A549 (cell line): ENCODE results near the gene ANG. TPM values are rescaled to one million over a fixed set of nuclear protein-coding genes. Genes with fewer than 3 reads are reported as not detected.

Experiments used
- ATAC-seq, 2 experiments: fragments of 200-7000 bp in 1 of 2; fragments of >200 bp in 1 of 2; cut with Nextera tagmentation in 1 of 2; cut with Tn5 transposase in 1 of 2; 3 replicates each; pipeline versions ENCODE4 v1.8.0 to v1.9.1; 2018 to 2020; ENCODE audit warnings: mild to moderate bottlenecking in 1 of 2, moderate library complexity in 1 of 2
- CTCF ChIA-PET: fragments of 300-600 bp; sonication (Branson Sonifier 250); formaldehyde crosslinking; extraction: SDS; loops from one replicate; lab custom pipeline; 2021; ENCODE audit warnings: antibody characterized with exemption, inconsistent platforms; lab: Yijun Ruan, JAX
- POLR2A ChIA-PET: fragments of 350-600 bp; formaldehyde crosslinking; extraction: SDS; loops from one replicate; lab custom pipeline; 2021; ENCODE audit warnings: antibody characterized with exemption, inconsistent platforms; lab: Yijun Ruan, JAX
- DNase-seq, 2 experiments: peaks; one replicate each; pipeline versions ENCODE4 v3.0.0 to v3.0.0-alpha.2; 2011 to 2016; ENCODE audit warnings: low read depth in 1 of 2, low spot score in 1 of 2
- FAIRE-seq: peaks from 2 replicates; lab custom pipeline; 2011; peaks lifted over from hg19 to GRCh38; lab: Jason Lieb, UNC
- H3K27ac ChIP-seq, 2 experiments: fragments of >200 bp; sonication (Bioruptor Twin); formaldehyde crosslinking; 3 replicates each; pipeline ENCODE4 v1.5.1; 2016 to 2017
- H3K4me1 ChIP-seq: fragments of >200 bp; sonication (Bioruptor Twin); formaldehyde crosslinking; 3 replicates; pipeline ENCODE4 v1.6.1; 2016
- H3K4me2 ChIP-seq: fragments of >200 bp; sonication (Bioruptor Twin); formaldehyde crosslinking; 3 replicates; pipeline ENCODE4 v1.6.1; 2016
- H3K4me3 ChIP-seq: fragments of >200 bp; sonication (Bioruptor Twin); formaldehyde crosslinking; 3 replicates; pipeline ENCODE4 v1.5.1; 2016
- H3K9me3 ChIP-seq: fragments of >200 bp; sonication (Bioruptor Twin); formaldehyde crosslinking; 3 replicates; pipeline ENCODE4 v1.6.1; 2016
- ATOH8 ChIP-seq: fragments of 250-450 bp; sonication (Bioruptor Pico); IDR thresholded peaks from 2 replicates; pipeline ENCODE4 v1.5.0; 2020; ENCODE audit warnings: low read depth, mild to moderate bottlenecking, moderate library complexity
- CHD2 ChIP-seq: fragments of 150-350 bp; IDR thresholded peaks from 2 replicates; pipeline ENCODE4 v1.6.1; 2014; ENCODE audit warnings: low read length; ENCODE audit not compliant: partially characterized antibody
- CHD4 ChIP-seq: fragments of 200-600 bp; sonication (generic); IDR thresholded peaks from 2 replicates; pipeline ENCODE4 v1.6.1; 2016; ENCODE audit warnings: antibody characterized with exemption, mild to moderate bottlenecking, borderline replicate concordance
- FOSB ChIP-seq: fragments of 250-450 bp; sonication (Bioruptor Pico); IDR thresholded peaks from 2 replicates; pipeline ENCODE4 v1.5.0; 2020; ENCODE audit warnings: mild to moderate bottlenecking, moderate library complexity
- FOSL2 ChIP-seq, 2 experiments: fragments of 450-650 bp in 1 of 2; fragments of >200 bp in 1 of 2; sonication (Bioruptor Twin) in 1 of 2; formaldehyde crosslinking; IDR thresholded peaks; 2 replicates each; pipeline versions ENCODE4 v1.5.0 to v1.6.1; 2016 to 2020; ENCODE audit warnings: mild to moderate bottlenecking in 1 of 2, moderate library complexity in 1 of 2
- HDAC2 ChIP-seq: fragments of 200-600 bp; sonication (generic); IDR thresholded peaks from 2 replicates; pipeline ENCODE4 v1.6.1; 2016
- HES2 ChIP-seq: fragments of >200 bp; sonication (Bioruptor Twin); formaldehyde crosslinking; IDR thresholded peaks from 2 replicates; pipeline ENCODE4 v1.6.1; 2016
- HEYL ChIP-seq: fragments of 250-450 bp; sonication (Bioruptor Pico); IDR thresholded peaks from 2 replicates; pipeline ENCODE4 v1.8.0; 2021; ENCODE audit warnings: mild to moderate bottlenecking, moderate library complexity
- JUN ChIP-seq, 2 experiments: fragments of >200 bp; sonication (Bioruptor Twin); formaldehyde crosslinking; IDR thresholded peaks; 2 replicates in 1 of 2; 3 replicates in 1 of 2; pipeline ENCODE4 v1.6.1; 2016 to 2017
- MAFK ChIP-seq: fragments of 450-650 bp; IDR thresholded peaks from 2 replicates; pipeline ENCODE4 v1.6.1; 2014; ENCODE audit not compliant: partially characterized antibody
- MAX ChIP-seq: IDR thresholded peaks from 2 replicates; pipeline ENCODE4 v1.6.1; 2012
- MAZ ChIP-seq: fragments of 150-350 bp; IDR thresholded peaks from 2 replicates; pipeline ENCODE4 v1.6.1; 2014; ENCODE audit warnings: antibody characterized with exemption, low read depth, low read length, borderline replicate concordance
- PHF8 ChIP-seq: fragments of 200-600 bp; sonication (generic); IDR thresholded peaks from 2 replicates; pipeline ENCODE4 v1.6.1; 2016; ENCODE audit warnings: low read depth, mild to moderate bottlenecking, antibody characterized with exemption, moderate library complexity, borderline replicate concordance
- RAD21 ChIP-seq, 2 experiments: fragments of >200 bp in 1 of 2; sonication (Bioruptor Twin) in 1 of 2; formaldehyde crosslinking in 1 of 2; IDR thresholded peaks in 1 of 2; conservative IDR thresholded peaks in 1 of 2; 2 replicates in 1 of 2; 3 replicates in 1 of 2; pipeline ENCODE4 v1.6.1; 2012 to 2018; ENCODE audit warnings: inconsistent platforms in 1 of 2
- RNF2 ChIP-seq: fragments of 200-600 bp; sonication (generic); IDR thresholded peaks from 2 replicates; pipeline ENCODE4 v1.6.1; 2016; ENCODE audit warnings: low read depth, mild to moderate bottlenecking, antibody characterized with exemption, moderate library complexity, borderline replicate concordance
- TFCP2L1 ChIP-seq: fragments of 250-450 bp; sonication (Bioruptor Pico); IDR thresholded peaks from 2 replicates; pipeline ENCODE4 v1.5.0; 2021; ENCODE audit warnings: mild to moderate bottlenecking
- USF2 ChIP-seq: fragments of 450-650 bp; IDR thresholded peaks from 2 replicates; pipeline ENCODE4 v1.6.1; 2014; ENCODE audit warnings: antibody characterized with exemption
- WGBS: methylation state at CpG from one replicate; pipeline ENCODE4 v1.1.6; 2017; ENCODE audit errors: missing lambda C conversion rate; 5-methylcytosine and 5-hydroxymethylcytosine counted together
- polyA plus RNA-seq, 4 experiments: library from polyadenylated mRNA; depleted of rRNA in 3 of 4; stranded (reverse); fragments of >200 nt; fragmentation: RNase III in 1 of 4; extraction: RNeasy Plus Mini Kit Qiagen cat#74134 plus additional on column Dnase treatment in 1 of 4; gene quantifications; 2 replicates in 3 of 4; 3 replicates in 1 of 4; pipeline ENCODE4 v1.2.3, GENCODE V29; 2011 to 2017

ANG gene
- polyA plus RNA-seq, 2 of the 4 experiments (the other 2 are of a cell fraction), result 10.5 to 35.4 TPM

GRCh38 chr14:20692116-20692751, 3.7 kb downstream of the ANG start:
- peaks cover 24% of the 10 kb centered on the region for H3K4me1 ChIP-seq
- 80% methylated on average over 7 of the region's 7 CpGs for WGBS
- ATAC-seq, result no peak
- no peak for FAIRE-seq
- CTCF ChIA-PET, result interaction anchor here (1.1 to 9.1 kb wide), 23 partner anchors 11 to 348 kb away, joined by 3 to 130 read pairs (median 6); no protein-coding TSS in a partner anchor
- no peak overlapping the region for H3K27ac ChIP-seq
- POLR2A ChIA-PET, result interaction anchor here (1.0 kb wide), 1 partner anchor 157 kb away, joined by 3 read pairs; no protein-coding TSS in a partner anchor
- H3K9me3 ChIP-seq, result no peaks in the 10 kb centered on the region
- no peak overlapping the region for H3K4me2 ChIP-seq
- no peak for TF ChIP-seq TFCP2L1
- no peak for TF ChIP-seq MAZ
- no peak for TF ChIP-seq CHD2
- TF ChIP-seq FOSL2 (IDR thresholded peaks at IDR 0.05), result no peak
- TF ChIP-seq FOSL2 (CRISPR knock-in tag; IDR thresholded peaks at IDR 0.05), result no peak
- no peak for TF ChIP-seq USF2
- TF ChIP-seq FOSB (CRISPR knock-in tag), result no peak
- no peak for TF ChIP-seq RNF2
- TF ChIP-seq CHD4, result no peak
- DNase-seq, result no peak
- no peak overlapping the region for H3K4me3 ChIP-seq

- Histone ChIP-seq H3K4me1 (0 out of 3 replicates have a peak, but pooled peaks cover 3% of the 10 kb centered on the region), H3K27ac (no peak overlapping the region), H3K9me3 (no peaks in the 10 kb centered on the region), H3K4me2 (no peak overlapping the region), H3K4me3 (no peak overlapping the region)
- POLR2A ChIA-PET, result no interaction called here
- TF ChIP-seq JUN (IDR thresholded peaks at IDR 0.05) (no peak), RAD21 (conservative IDR thresholded peaks at IDR 0.05 in 1 of 2, IDR thresholded peaks at IDR 0.05 in 1 of 2) (no peak), HES2 (no peak), HDAC2 (no peak), USF2 (no peak), ATOH8 (CRISPR knock-in tag) (no peak), MAFK (no peak), PHF8 (no peak), HEYL (CRISPR knock-in tag) (no peak), MAX (no peak)
- 88% methylated on average over 5 of the region's 5 CpGs for WGBS
- ATAC-seq, result no peak
- FAIRE-seq, result no peak
- CTCF ChIA-PET, result interaction anchor here (0.6 to 9.1 kb wide), 33 partner anchors 9 to 410 kb away, joined by 3 to 130 read pairs (median 4); partner anchors contain the start of gene RNASE6
- no peak for DNase-seq
These were observed 8.2 kb downstream of the ANG start for GRCh38 chr14:20696764-20697163.
